Melanocyte of skin (primary cell): ENCODE measurements around the gene NUDT11. TPM values are rescaled to one million over a fixed set of nuclear protein-coding genes. Genes with fewer than 3 reads are reported as not detected.

ENCODE experiments used
- total RNA-seq, 2 donors: library from RNA; depleted of rRNA; stranded (reverse); fragments of >200 nt; gene quantifications; 2 replicates each; pipeline ENCODE4 v1.2.3, GENCODE V29; 2012

Gene NUDT11
- 1 to 10 TPM; 2.8 to 5.0 TPM for total RNA-seq

DNA sequence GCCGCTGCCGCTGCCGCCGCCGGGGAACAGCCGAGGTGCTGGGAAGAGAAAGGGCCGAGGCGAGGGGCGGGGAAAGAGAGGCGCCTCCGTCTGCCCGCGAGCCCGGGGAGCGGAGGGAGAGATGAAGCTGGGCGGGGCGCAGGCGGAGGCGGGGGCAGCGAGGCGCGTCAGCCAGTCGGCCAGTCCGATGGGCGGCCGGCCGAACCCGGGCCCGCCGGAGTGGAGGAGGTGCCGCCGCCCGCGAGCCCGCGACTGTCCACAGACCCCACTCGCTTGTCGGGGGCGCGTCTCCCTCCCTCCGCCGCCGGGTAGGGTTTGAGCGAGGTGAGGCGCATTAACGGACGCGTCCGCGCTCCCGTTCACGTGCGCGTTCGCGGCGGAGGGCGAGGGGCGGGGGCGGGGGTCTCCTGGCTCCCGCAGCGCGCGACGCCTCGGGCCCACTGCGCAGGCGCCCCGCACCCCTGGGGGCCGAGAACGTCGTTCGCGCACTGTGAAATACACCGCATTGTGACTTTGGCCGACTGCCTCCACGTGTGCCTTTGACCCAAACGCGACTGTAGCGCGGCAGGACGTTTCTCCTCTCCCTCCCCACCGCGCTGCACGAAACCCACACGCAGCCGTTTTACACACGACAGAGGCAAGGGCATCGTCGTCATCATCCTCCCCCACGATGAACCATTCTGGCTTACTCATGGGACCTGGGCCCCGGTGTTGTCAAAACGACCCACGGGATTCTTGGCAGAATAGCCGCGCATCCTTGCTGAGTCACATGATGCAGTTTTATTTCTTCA is at the start of gene NUDT11:
TSS of gene NUDT11 (minus strand) at position 92 of the 791 bp plus-strand sequence. CDS start 148 bp downstream, outside the sequence.

Other genes starting within 250 kb of the NUDT11 start
- 1 to 10 TPM; 3.1 to 3.3 TPM for gene NUDT10, start 163.8 kb downstream of the NUDT11 start, total RNA-seq
- gene CENPVL3, start 122.3 kb upstream of the NUDT11 start, total RNA-seq, result under 1 TPM in 1 of 2 donors, not detected in 1; 0.33 TPM
- gene CENPVL2, start 186.2 kb upstream of the NUDT11 start, total RNA-seq, result not detected
- not detected for gene CENPVL1, start 213.9 kb upstream of the NUDT11 start, total RNA-seq
- gene GSPT2, start 246.8 kb upstream of the NUDT11 start, total RNA-seq, result 1 to 10 TPM; 5.2 to 7.7 TPM